Keratinocyte (primary cell): ENCODE data around the gene HMG20A. TPM values are rescaled to one million over a fixed set of nuclear protein-coding genes. Genes with fewer than 3 reads are reported as not detected.
"Not testable (repeated sequence)": the region's sequence is repeated elsewhere in the genome, so short reads cannot be mapped to it uniquely, and the experiment has no call there.

Experiments used
- DNase-seq: peaks from one replicate; pipeline ENCODE4 v3.0.0-alpha.2; 2011; ENCODE audit warnings: low read depth, missing footprints, low spot score
- FAIRE-seq: peaks from 2 replicates; lab custom pipeline; 2011; peaks lifted over from hg19 to GRCh38; lab: Jason Lieb, UNC
- H2AFZ ChIP-seq: 2 replicates; pipeline ENCODE4 v1.6.0; 2012; ENCODE audit warnings: low read length, control low read depth, inconsistent platforms; ENCODE audit not compliant: control insufficient read depth
- H3K27ac ChIP-seq: 2 replicates; pipeline ENCODE4 v1.5.1; 2011; ENCODE audit warnings: low read length; ENCODE audit not compliant: control insufficient read depth, insufficient read depth
- H3K27me3 ChIP-seq: 3 replicates; pipeline ENCODE4 v1.6.0; 2011; ENCODE audit warnings: low read length; ENCODE audit not compliant: control insufficient read depth, insufficient read depth; ENCODE audit errors: extremely low read depth
- H3K36me3 ChIP-seq, 2 experiments: 2 replicates in 1 of 2; 3 replicates in 1 of 2; pipeline ENCODE4 v1.5.1; 2011; ENCODE audit warnings: low read length in 2 of 2, mild to moderate bottlenecking in 1 of 2; ENCODE audit not compliant: control insufficient read depth in 2 of 2, insufficient read depth in 2 of 2; ENCODE audit errors: extremely low read depth in 1 of 2
- H3K4me1 ChIP-seq: 3 replicates; pipeline ENCODE4 v1.5.1; 2011; ENCODE audit warnings: low read length; ENCODE audit not compliant: control insufficient read depth, insufficient read depth; ENCODE audit errors: extremely low read depth
- H3K4me2 ChIP-seq: 3 replicates; pipeline ENCODE4 v1.6.0; 2011; ENCODE audit warnings: low read depth, low read length; ENCODE audit not compliant: control insufficient read depth, insufficient read depth; ENCODE audit errors: extremely low read depth
- H3K4me3 ChIP-seq, 3 experiments: fragments of 200-600 bp in 1 of 3; sonication (generic) in 1 of 3; 2 replicates in 2 of 3; 3 replicates in 1 of 3; pipeline ENCODE4 v1.5.1; 2011 to 2016; ENCODE audit warnings: low read length in 3 of 3, mild to moderate bottlenecking in 3 of 3, control low read depth in 2 of 3, inconsistent platforms in 1 of 3, low read depth in 1 of 3, mixed read lengths in 1 of 3, mixed run types in 1 of 3, moderate library complexity in 1 of 3; ENCODE audit not compliant: control insufficient read depth in 2 of 3, insufficient read depth in 2 of 3; ENCODE audit errors: extremely low read depth in 1 of 3
- H3K79me2 ChIP-seq: 2 replicates; pipeline ENCODE4 v1.6.0; 2012; ENCODE audit warnings: low read length; ENCODE audit not compliant: control insufficient read depth, insufficient read depth
- H3K9ac ChIP-seq: 3 replicates; pipeline ENCODE4 v1.6.0; 2011; ENCODE audit warnings: low read length; ENCODE audit not compliant: control insufficient read depth, insufficient read depth; ENCODE audit errors: extremely low read depth
- H3K9me1 ChIP-seq: 3 replicates; pipeline ENCODE4 v1.6.0; 2011; ENCODE audit warnings: low read length; ENCODE audit not compliant: control insufficient read depth, insufficient read depth; ENCODE audit errors: extremely low read depth
- H3K9me3 ChIP-seq: 2 replicates; pipeline ENCODE4 v1.5.1; 2012; ENCODE audit warnings: low read depth, low read length; ENCODE audit not compliant: control insufficient read depth
- H4K20me1 ChIP-seq: 3 replicates; pipeline ENCODE4 v1.6.0; 2011; ENCODE audit warnings: low read length; ENCODE audit not compliant: control insufficient read depth, insufficient read depth; ENCODE audit errors: extremely low read depth
- CTCF ChIP-seq, 3 experiments: IDR thresholded peaks in 1 of 3; conservative IDR thresholded peaks in 1 of 3; optimal IDR thresholded peaks in 1 of 3; 2 replicates in 2 of 3; 3 replicates in 1 of 3; pipeline versions ENCODE3 to v1.5.1; 2011; ENCODE audit warnings: low read length in 3 of 3, mild to moderate bottlenecking in 3 of 3, moderate library complexity in 2 of 3, control low read depth in 1 of 3, inconsistent platforms in 1 of 3; ENCODE audit not compliant: insufficient read depth in 2 of 3; ENCODE audit errors: extremely low read depth in 1 of 3
- EZH2 ChIP-seq: IDR thresholded peaks from one replicate; pipeline ENCODE4 v1.6.1; 2012; ENCODE audit warnings: inconsistent platforms, mild to moderate bottlenecking, low read length, moderate library complexity
- dilution Hi-C: fragments of 300-500 bp; cut with MboI; formaldehyde crosslinking; loops from one replicate; pipeline ENCODE4 v1.7.0; 2020; ENCODE audit warnings: low sequenced_read_pairs; ENCODE audit not compliant: extremely low pct_ligation_motif_present
- polyA plus RNA-seq, 5 experiments: library from polyadenylated mRNA; depleted of rRNA in 3 of 5; stranded (reverse) in 3 of 5; stranded (forward) in 1 of 5; unstranded in 1 of 5; fragments of >200 nt; gene quantifications; 1 replicate in 1 of 5; 2 replicates in 3 of 5; 3 replicates in 1 of 5; pipeline versions ENCODE4 v1.2.1 to v1.2.3, GENCODE V29; 2011 to 2012; ENCODE audit warnings: missing spikeins in 2 of 5, low read depth in 1 of 5, low replicate concordance in 1 of 5

Gene HMG20A
- polyA plus RNA-seq, 1 donor (not counting 4 experiments of a cell fraction or from before 2014, with no cell fraction given) = 44.6 TPM

GRCh38 chr15:77400258-77400657 is 20.4 kb upstream of the HMG20A start:
- H3K4me2 ChIP-seq = no peak overlapping the region
- H3K79me2 ChIP-seq = peaks cover 2% of the 10 kb centered on the region
- no peak for DNase-seq
- TF ChIP-seq EZH2 = no peak
- TF ChIP-seq CTCF (optimal IDR thresholded peaks at IDR 0.05 in 1 of 3, IDR thresholded peaks at IDR 0.05 in 1 of 3, conservative IDR thresholded peaks at IDR 0.05 in 1 of 3; ENCODE audit: extremely low read depth in 1 of 3, insufficient read depth in 2 of 3, low read length in 3 of 3) = no peak
- no peak overlapping the region for H3K4me3 ChIP-seq
- H3K36me3 ChIP-seq = no peaks in the 10 kb centered on the region
- no peaks in the 10 kb centered on the region for H3K4me1 ChIP-seq
- H3K9ac ChIP-seq = no peak overlapping the region
- H3K9me3 ChIP-seq = no peaks in the 10 kb centered on the region
- H3K9me1 ChIP-seq = no peaks in the 10 kb centered on the region
- no peak overlapping the region for H3K27ac ChIP-seq
- no peaks in the 10 kb centered on the region for H3K27me3 ChIP-seq
- peaks cover 4% of the 10 kb centered on the region for H4K20me1 ChIP-seq
- no peak for FAIRE-seq
- dilution Hi-C loops = no loop called here
- H2AFZ ChIP-seq = no peak overlapping the region

GRCh38 chr15:77402740-77403379 is 17.8 kb upstream of the HMG20A start:
- DNase-seq = no peak
- FAIRE-seq = no peak
- H3K27ac ChIP-seq = no peak overlapping the region

GRCh38 chr15:77406173-77406759 is 14.4 kb upstream of the HMG20A start:
- H3K4me2 ChIP-seq, FAIRE-seq, H3K79me2 ChIP-seq, H3K4me1 ChIP-seq, DNase-seq, H3K27ac ChIP-seq, H2AFZ ChIP-seq, H3K9ac ChIP-seq, H3K27me3 ChIP-seq, H3K9me3 ChIP-seq, dilution Hi-C loops, H3K36me3 ChIP-seq, H3K9me1 ChIP-seq, H4K20me1 ChIP-seq, H3K4me3 ChIP-seq: not testable (repeated sequence)

More at GRCh38 chr15:77402740-77403379, 17.8 kb upstream of the HMG20A start:
- Histone ChIP-seq H3K9ac (no peak overlapping the region), H3K27me3 (no peaks in the 10 kb centered on the region), H2AFZ (no peak overlapping the region), H4K20me1 (no peaks in the 10 kb centered on the region), H3K9me3 (no peaks in the 10 kb centered on the region), H3K4me2 (no peak overlapping the region), H3K9me1 (no peaks in the 10 kb centered on the region), H3K79me2 (peaks cover 3% of the 10 kb centered on the region), H3K36me3 (no peaks in the 10 kb centered on the region), H3K4me1 (no peaks in the 10 kb centered on the region), H3K4me3 (no peak overlapping the region)
- no peak for TF ChIP-seq CTCF (optimal IDR thresholded peaks at IDR 0.05 in 1 of 3, IDR thresholded peaks at IDR 0.05 in 1 of 3, conservative IDR thresholded peaks at IDR 0.05 in 1 of 3; ENCODE audit: extremely low read depth in 1 of 3, insufficient read depth in 2 of 3, low read length in 3 of 3)
- dilution Hi-C loops = no loop called here
